ENCODE data around the gene CMTM8.

Gene CMTM8

DNA sequence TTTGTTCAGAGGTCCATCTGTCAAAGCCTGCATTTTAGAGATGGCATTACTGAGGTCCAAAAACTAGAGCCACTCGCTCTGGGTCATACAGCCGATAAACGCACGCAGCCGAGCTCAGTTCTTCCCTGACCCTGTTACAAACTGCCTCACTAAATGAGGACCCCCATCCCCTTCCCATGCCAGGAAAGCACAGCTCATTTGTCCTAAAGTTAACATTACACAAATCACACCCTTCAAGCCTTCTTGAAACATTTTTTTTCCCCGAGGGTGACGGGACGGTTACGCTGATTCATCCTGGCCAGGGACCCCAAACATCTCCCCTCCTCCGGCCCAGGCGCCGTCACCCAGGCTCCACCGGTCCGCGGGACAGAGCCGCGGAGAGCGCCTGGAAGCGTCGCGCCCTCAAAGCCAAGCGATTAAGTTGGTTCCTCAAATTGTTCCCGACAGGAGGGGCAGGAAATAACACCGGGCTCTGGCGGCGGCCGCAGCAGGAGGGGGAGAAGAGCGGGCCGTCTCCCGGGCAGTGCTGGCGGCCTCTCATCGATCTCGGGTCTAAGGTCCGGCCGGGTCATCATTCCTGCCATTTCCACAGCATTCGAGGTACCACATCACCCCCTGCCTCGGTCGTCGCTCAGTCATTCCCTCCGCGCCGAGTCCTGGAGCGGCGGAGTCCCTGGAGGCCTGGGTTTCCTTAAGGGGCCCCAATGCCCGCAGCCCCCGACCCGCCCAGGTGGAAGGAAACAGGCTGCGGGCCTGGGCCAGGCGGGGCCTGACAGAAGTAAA is 619 bp upstream of the CMTM8 start:
- H3K9me3 ChIP-seq = no peaks in the 10 kb centered on the region
- H3K27me3 ChIP-seq = peaks cover 22% of the 10 kb centered on the region
- DNase-seq = no peak
- no peaks in the 10 kb centered on the region for H3K36me3 ChIP-seq
- no peak overlapping the region for H3K4me3 ChIP-seq (ENCODE audit: low read depth, low read length)
- no peaks in the 10 kb centered on the region for H3K4me1 ChIP-seq
- TF ChIP-seq, protein P1, sequence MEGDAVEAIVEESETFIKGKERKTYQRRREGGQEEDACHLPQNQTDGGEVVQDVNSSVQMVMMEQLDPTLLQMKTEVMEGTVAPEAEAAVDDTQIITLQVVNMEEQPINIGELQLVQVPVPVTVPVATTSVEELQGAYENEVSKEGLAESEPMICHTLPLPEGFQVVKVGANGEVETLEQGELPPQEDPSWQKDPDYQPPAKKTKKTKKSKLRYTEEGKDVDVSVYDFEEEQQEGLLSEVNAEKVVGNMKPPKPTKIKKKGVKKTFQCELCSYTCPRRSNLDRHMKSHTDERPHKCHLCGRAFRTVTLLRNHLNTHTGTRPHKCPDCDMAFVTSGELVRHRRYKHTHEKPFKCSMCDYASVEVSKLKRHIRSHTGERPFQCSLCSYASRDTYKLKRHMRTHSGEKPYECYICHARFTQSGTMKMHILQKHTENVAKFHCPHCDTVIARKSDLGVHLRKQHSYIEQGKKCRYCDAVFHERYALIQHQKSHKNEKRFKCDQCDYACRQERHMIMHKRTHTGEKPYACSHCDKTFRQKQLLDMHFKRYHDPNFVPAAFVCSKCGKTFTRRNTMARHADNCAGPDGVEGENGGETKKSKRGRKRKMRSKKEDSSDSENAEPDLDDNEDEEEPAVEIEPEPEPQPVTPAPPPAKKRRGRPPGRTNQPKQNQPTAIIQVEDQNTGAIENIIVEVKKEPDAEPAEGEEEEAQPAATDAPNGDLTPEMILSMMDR (IDR thresholded peaks at IDR 0.05; ENCODE audit: low read depth, low read length) = no peak

DNA sequence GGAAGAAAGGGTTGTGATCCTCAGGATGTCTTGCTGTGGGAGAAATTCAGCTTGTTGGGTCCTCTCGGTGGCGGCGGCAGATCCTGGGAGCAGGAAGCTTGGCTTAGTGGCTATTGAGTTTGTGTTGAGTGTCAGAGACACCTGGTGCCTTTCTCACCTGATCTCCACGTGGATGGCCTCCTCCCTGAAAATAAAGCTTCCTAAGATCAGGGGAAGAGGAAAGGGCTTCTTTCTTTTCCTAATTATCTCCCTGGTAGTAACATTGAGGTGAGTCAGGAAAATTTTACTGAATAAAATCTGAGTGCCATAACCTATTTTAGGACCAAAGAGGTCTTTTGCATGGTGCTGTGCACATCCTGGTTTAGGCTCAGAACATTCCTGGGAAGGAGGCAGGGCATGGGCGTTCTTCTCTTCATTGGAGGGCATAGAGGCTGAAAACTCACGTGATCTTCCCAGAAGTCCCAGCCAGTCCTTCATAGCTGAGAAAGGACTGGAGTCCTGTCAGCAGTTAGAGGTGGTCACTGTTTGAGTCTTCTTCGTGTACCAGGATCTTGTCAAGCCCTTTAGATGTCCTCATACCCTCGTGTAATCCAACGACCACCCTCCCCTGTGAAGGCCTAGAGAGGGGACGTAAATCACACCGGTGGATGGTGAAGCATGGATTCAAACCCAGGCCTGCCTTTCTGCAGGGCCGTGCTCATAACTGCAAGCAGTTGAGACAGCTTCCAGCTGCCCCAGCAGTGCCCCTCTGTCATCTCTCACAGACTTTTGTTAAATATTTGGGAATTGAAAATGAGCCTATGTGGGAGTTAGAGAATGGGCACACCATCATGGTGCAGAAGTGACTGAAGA is 1.1 kb downstream of the CMTM8 start:
- H3K4me3 ChIP-seq (ENCODE audit: low read depth, low read length) = peak overlapping the region; percentile 51
- H3K27me3 ChIP-seq = peaks cover 22% of the 10 kb centered on the region
- TF ChIP-seq, protein P1 (IDR thresholded peaks at IDR 0.05; ENCODE audit: low read depth, low read length) = no peak
- no peak for DNase-seq
- no peaks in the 10 kb centered on the region for H3K36me3 ChIP-seq
- H3K9me3 ChIP-seq = no peaks in the 10 kb centered on the region
- no peaks in the 10 kb centered on the region for H3K4me1 ChIP-seq

DNA sequence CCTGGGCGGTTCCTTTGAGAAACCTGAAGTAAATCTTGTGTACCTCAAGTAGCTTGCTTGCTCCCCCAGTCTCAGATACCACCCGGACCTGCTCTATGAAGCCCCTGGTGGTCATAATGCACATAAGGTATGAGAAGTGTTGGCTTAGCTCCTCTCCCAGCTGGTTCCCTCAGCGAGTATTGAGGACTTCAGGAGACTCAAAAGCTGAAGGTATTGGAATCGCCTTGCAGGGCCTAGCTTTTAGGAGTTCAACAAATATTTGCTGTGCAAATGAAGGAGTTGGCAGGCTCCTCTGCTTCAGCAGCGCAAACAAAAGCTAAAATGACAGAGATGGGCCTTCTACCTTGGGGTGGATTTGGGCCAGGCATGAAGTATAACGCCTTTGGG is 1.7 kb downstream of the CMTM8 start:
- Histone ChIP-seq H3K4me1 (no peaks in the 10 kb centered on the region), H3K27me3 (peaks cover 22% of the 10 kb centered on the region), H3K9me3 (no peaks in the 10 kb centered on the region), H3K36me3 (no peaks in the 10 kb centered on the region), H3K4me3 (ENCODE audit: low read depth, low read length) (no peak overlapping the region)
- TF ChIP-seq, protein P1 (IDR thresholded peaks at IDR 0.05; ENCODE audit: low read depth, low read length) = peak; percentile 50
- DNase-seq = peak; percentile 21

DNA sequence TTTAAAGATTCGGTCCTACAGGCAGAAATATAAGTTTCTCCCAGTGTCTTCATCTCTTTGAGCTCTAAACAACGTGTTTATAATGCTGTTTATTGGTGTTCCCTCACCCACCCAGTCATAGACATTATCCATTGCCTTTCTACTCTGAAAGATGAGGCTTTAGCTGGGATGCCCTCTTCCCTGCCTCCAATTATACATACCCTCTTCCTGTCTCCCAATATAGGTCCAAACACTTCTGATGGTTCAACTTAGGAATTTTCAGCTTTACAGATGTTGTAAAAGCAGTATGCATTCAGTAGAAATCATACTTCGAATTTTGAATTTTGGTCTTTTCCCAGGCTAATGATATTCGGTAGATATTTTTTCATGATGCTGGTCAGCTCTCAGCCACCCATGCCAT is 2.6 kb downstream of the CMTM8 start:
- H3K27me3 ChIP-seq = peaks cover 22% of the 10 kb centered on the region
- H3K9me3 ChIP-seq = no peaks in the 10 kb centered on the region
- DNase-seq = no peak
- TF ChIP-seq, protein P1 (IDR thresholded peaks at IDR 0.05; ENCODE audit: low read depth, low read length) = no peak
- H3K4me3 ChIP-seq (ENCODE audit: low read depth, low read length) = no peak overlapping the region
- no peaks in the 10 kb centered on the region for H3K36me3 ChIP-seq
- no peaks in the 10 kb centered on the region for H3K4me1 ChIP-seq

DNA sequence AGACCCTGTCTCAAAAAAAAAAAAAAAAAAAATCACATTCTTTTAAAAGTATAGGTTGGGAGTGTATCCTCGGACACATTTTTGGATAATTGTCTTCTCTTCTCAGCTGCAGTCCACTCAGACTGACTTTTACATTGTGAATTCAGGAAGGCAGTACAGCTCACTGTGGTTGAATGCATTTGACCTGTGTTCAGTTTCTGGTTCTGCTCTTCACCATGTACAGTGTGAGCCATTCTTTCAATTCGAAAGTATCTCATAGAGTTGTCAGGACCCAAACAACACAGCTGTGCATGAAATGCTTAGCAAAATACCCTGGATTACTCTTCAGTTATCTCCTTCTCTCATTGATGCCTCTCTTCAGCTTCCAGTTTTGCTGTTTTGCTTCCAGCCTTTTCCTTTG is 5.0 kb downstream of the CMTM8 start:
- no peak overlapping the region for H3K4me3 ChIP-seq (ENCODE audit: low read depth, low read length)
- peaks cover 11% of the 10 kb centered on the region for H3K27me3 ChIP-seq
- no peak for DNase-seq
- TF ChIP-seq, protein P1 (IDR thresholded peaks at IDR 0.05; ENCODE audit: low read depth, low read length) = no peak
- no peaks in the 10 kb centered on the region for H3K36me3 ChIP-seq
- no peaks in the 10 kb centered on the region for H3K4me1 ChIP-seq
- no peaks in the 10 kb centered on the region for H3K9me3 ChIP-seq

DNA sequence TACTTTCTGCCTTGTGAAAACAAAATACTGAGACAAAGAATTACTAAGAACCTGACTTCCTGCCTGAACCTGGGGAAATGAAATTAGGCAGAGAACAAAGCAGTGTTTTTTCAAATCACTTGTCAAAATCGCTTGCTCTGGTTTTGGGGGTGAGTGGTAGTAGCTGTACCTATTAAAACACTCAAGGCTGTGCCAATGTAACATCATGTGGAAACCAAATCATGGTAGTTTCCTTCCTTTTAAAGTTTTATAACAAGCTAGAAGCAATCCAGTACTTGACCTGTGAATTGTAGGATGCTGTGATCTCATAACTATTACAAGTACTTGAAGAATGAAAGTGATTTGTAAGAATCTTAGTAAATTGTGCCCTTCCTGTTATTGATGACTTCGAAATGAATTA is 6.7 kb downstream of the CMTM8 start:
- Histone ChIP-seq H3K9me3 (no peaks in the 10 kb centered on the region), H3K4me3 (ENCODE audit: low read depth, low read length) (no peak overlapping the region), H3K36me3 (no peaks in the 10 kb centered on the region), H3K27me3 (no peaks in the 10 kb centered on the region), H3K4me1 (no peaks in the 10 kb centered on the region)
- TF ChIP-seq, protein P1 (IDR thresholded peaks at IDR 0.05; ENCODE audit: low read depth, low read length) = no peak
- no peak for DNase-seq
